Trophoblast cell (in vitro differentiated cells and primary cell): Measurements from ENCODE around the gene COG8.

Source experiments
- DNase-seq, 2 donors: peaks; one replicate each; pipeline ENCODE4 v3.0.0-alpha.2; 2016
- H2AFZ ChIP-seq: 2 replicates; pipeline ENCODE4 v1.6.1; 2013; ENCODE audit warnings: low read length, moderate library complexity, mild to moderate bottlenecking; ENCODE audit not compliant: insufficient read depth, poor library complexity
- H2AK5ac ChIP-seq: 2 replicates; pipeline ENCODE4 v1.6.1; 2013; ENCODE audit warnings: mild to moderate bottlenecking, low read length
- H2BK120ac ChIP-seq: 2 replicates; pipeline ENCODE4 v1.6.1; 2013; ENCODE audit warnings: low read length, mild to moderate bottlenecking, moderate library complexity; ENCODE audit not compliant: insufficient read depth, poor library complexity
- H2BK12ac ChIP-seq: 2 replicates; pipeline ENCODE4 v1.6.1; 2013; ENCODE audit warnings: mild to moderate bottlenecking, low read length, moderate library complexity
- H2BK5ac ChIP-seq: 2 replicates; pipeline ENCODE4 v1.6.1; 2013; ENCODE audit warnings: low read length, low read depth, moderate library complexity, mild to moderate bottlenecking; ENCODE audit not compliant: poor library complexity
- H3K14ac ChIP-seq: 2 replicates; pipeline ENCODE4 v1.6.1; 2013; ENCODE audit warnings: mild to moderate bottlenecking, low read length
- H3K18ac ChIP-seq: 2 replicates; pipeline ENCODE4 v1.6.1; 2013; ENCODE audit warnings: mild to moderate bottlenecking, low read length
- H3K23ac ChIP-seq: 2 replicates; pipeline ENCODE4 v1.6.1; 2013; ENCODE audit warnings: low read length
- H3K27ac ChIP-seq: 2 replicates; pipeline ENCODE4 v1.5.1; 2013; ENCODE audit warnings: low read depth, mild to moderate bottlenecking, inconsistent platforms, low read length, moderate library complexity
- H3K27me3 ChIP-seq: 2 replicates; pipeline ENCODE4 v1.6.1; 2013; ENCODE audit warnings: inconsistent platforms, mild to moderate bottlenecking, low read length, moderate library complexity; ENCODE audit not compliant: insufficient read depth
- H3K36me3 ChIP-seq, 2 experiments: 1 replicate in 1 of 2; 2 replicates in 1 of 2; pipeline ENCODE4 v1.6.1; 2013; ENCODE audit warnings: low read length in 2 of 2, mild to moderate bottlenecking in 2 of 2, moderate library complexity in 1 of 2; ENCODE audit not compliant: insufficient read depth in 2 of 2, control insufficient read depth in 1 of 2
- H3K4ac ChIP-seq: 2 replicates; pipeline ENCODE4 v1.6.1; 2013; ENCODE audit warnings: low read depth, mild to moderate bottlenecking, low read length, moderate library complexity
- H3K4me1 ChIP-seq, 2 experiments: 1 replicate in 1 of 2; 2 replicates in 1 of 2; pipeline ENCODE4 v1.6.1; 2013; ENCODE audit warnings: low read length in 2 of 2, mild to moderate bottlenecking in 2 of 2, moderate library complexity in 1 of 2; ENCODE audit not compliant: insufficient read depth in 2 of 2, control insufficient read depth in 1 of 2
- H3K4me2 ChIP-seq: 2 replicates; pipeline ENCODE4 v1.6.1; 2013; ENCODE audit warnings: inconsistent platforms, mild to moderate bottlenecking, low read length, moderate library complexity
- H3K4me3 ChIP-seq: 2 replicates; pipeline ENCODE4 v1.5.1; 2013; ENCODE audit warnings: mild to moderate bottlenecking, low read depth, low read length, inconsistent platforms
- H3K79me1 ChIP-seq: one replicate; pipeline ENCODE4 v1.6.1; 2013; ENCODE audit warnings: low read length
- H3K79me2 ChIP-seq: 2 replicates; pipeline ENCODE4 v1.6.1; 2013; ENCODE audit warnings: low read length, mild to moderate bottlenecking; ENCODE audit not compliant: control insufficient read depth, insufficient read depth, poor library complexity
- H3K9ac ChIP-seq: 2 replicates; pipeline ENCODE4 v1.6.1; 2013; ENCODE audit warnings: mild to moderate bottlenecking, low read length
- H3K9me3 ChIP-seq: 2 replicates; pipeline ENCODE4 v1.6.1; 2013; ENCODE audit warnings: low read depth, mild to moderate bottlenecking, control low read depth, inconsistent platforms, low read length; ENCODE audit not compliant: insufficient read depth
- H4K12ac ChIP-seq: 2 replicates; pipeline ENCODE4 v1.6.1; 2013; ENCODE audit warnings: low read depth, mild to moderate bottlenecking, low read length, moderate library complexity
- H4K8ac ChIP-seq: 2 replicates; pipeline ENCODE4 v1.6.1; 2013; ENCODE audit warnings: low read depth, mild to moderate bottlenecking, low read length, moderate library complexity
- H4K91ac ChIP-seq: one replicate; pipeline ENCODE4 v1.6.1; 2013; ENCODE audit warnings: low read depth, mild to moderate bottlenecking, low read length, moderate library complexity
- WGBS: extraction: QIAGEN DNeasy Blood & Tissue Kit; methylation state at CpG from one replicate; pipeline ENCODE4 v1.1.7; 2013; ENCODE audit warnings: missing lambda C conversion rate; ENCODE audit not compliant: insufficient read length, insufficient coverage; ENCODE audit errors: extremely low coverage; 5-methylcytosine and 5-hydroxymethylcytosine counted together

The COG8 gene

GRCh38 chr16:69319381-69319780 is 20.0 kb downstream of the COG8 start:
- DNase-seq = no peak
- H2BK5ac ChIP-seq = no peak overlapping the region
- H3K79me1 ChIP-seq = no peaks in the 10 kb centered on the region
- H3K23ac ChIP-seq = no peak overlapping the region
- H3K27me3 ChIP-seq = no peaks in the 10 kb centered on the region
- no CpG with 5 or more reads among the region's 9 CpGs for WGBS
- no peak overlapping the region for H3K4me2 ChIP-seq
- H2BK120ac ChIP-seq = no peak overlapping the region
- H4K12ac ChIP-seq = no peak overlapping the region
- peaks cover 0 to 2% of the 10 kb centered on the region in 2 experiments for H3K4me1 ChIP-seq
- H3K9ac ChIP-seq = no peak overlapping the region
- no peak overlapping the region for H3K27ac ChIP-seq
- no peak overlapping the region for H3K18ac ChIP-seq
- no peaks in the 10 kb centered on the region for H3K9me3 ChIP-seq
- H4K91ac ChIP-seq = no peak overlapping the region
- no peak overlapping the region for H4K8ac ChIP-seq
- H2BK12ac ChIP-seq = no peak overlapping the region
- H3K4me3 ChIP-seq = no peak overlapping the region
- H3K36me3 ChIP-seq = peaks cover 86 to 88% of the 10 kb centered on the region in 2 experiments
- H2AFZ ChIP-seq = no peak overlapping the region
- H3K4ac ChIP-seq = no peak overlapping the region
- H2AK5ac ChIP-seq = no peak overlapping the region
- H3K79me2 ChIP-seq = no peaks in the 10 kb centered on the region
- no peak overlapping the region for H3K14ac ChIP-seq

- no peak for DNase-seq
- no CpG with 5 or more reads among the region's 10 CpGs for WGBS
- no peaks in the 10 kb centered on the region for H3K79me2 ChIP-seq
- no peak overlapping the region for H3K14ac ChIP-seq
- no peaks in the 10 kb centered on the region for H3K9me3 ChIP-seq
- no peak overlapping the region for H2BK5ac ChIP-seq
- no peak overlapping the region for H2AK5ac ChIP-seq
- H3K23ac ChIP-seq = no peak overlapping the region
- no peak overlapping the region for H2BK120ac ChIP-seq
- no peak overlapping the region for H4K12ac ChIP-seq
- H3K4me1 ChIP-seq = no peaks in the 10 kb centered on the region
- no peak overlapping the region for H4K8ac ChIP-seq
- H3K4me3 ChIP-seq = no peak overlapping the region
- no peak overlapping the region for H3K27ac ChIP-seq
- no peak overlapping the region for H3K9ac ChIP-seq
- no peaks in the 10 kb centered on the region for H3K79me1 ChIP-seq
- H2AFZ ChIP-seq = no peak overlapping the region
- peaks cover 84 to 87% of the 10 kb centered on the region in 2 experiments for H3K36me3 ChIP-seq
- H3K18ac ChIP-seq = no peak overlapping the region
- H4K91ac ChIP-seq = no peak overlapping the region
- H3K4ac ChIP-seq = no peak overlapping the region
- H2BK12ac ChIP-seq = no peak overlapping the region
- no peak overlapping the region for H3K4me2 ChIP-seq
- H3K27me3 ChIP-seq = no peaks in the 10 kb centered on the region
These were observed 20.5 kb downstream of the COG8 start for GRCh38 chr16:69318911-69319289.

DNA sequence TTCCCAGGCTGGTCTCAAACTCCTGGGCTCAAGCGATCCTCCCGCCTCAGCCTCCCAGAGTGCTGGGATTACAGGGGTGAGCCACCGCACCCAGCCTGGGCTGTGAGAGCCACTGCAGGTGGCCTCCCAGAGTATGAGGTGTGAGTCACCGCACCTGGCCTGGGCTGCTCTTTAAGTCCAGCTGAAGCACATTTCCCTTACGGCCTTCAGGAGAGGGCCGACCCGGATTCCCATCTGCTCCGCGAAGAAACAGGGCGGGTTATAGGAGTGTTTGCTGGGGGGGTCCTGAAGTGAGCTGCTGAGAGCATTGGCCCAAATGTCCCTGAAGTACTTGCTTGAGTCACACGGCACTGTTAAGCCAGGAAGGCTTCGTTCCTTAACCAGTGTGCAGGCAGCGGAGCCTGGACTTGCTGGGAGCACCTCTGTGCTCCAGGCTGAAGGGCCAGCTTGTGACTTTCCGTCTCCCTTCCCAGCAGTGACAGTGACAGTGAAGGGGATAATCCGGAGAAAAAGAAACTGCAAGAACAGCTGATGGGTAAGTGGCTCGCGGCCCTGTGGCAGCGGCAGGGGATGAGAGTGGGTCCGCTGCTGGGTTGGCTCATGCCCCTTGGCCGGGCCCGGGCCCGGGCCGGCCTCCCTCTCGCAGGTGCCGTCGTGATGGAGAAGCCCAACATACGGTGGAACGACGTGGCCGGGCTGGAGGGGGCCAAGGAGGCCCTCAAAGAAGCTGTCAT is 21.0 kb downstream of the COG8 start:
- no peak overlapping the region for H3K18ac ChIP-seq
- H3K14ac ChIP-seq = no peak overlapping the region
- peaks cover 79 to 82% of the 10 kb centered on the region in 2 experiments for H3K36me3 ChIP-seq
- no peak overlapping the region for H2BK5ac ChIP-seq
- H3K4ac ChIP-seq = no peak overlapping the region
- no peak overlapping the region for H2AFZ ChIP-seq
- no peak overlapping the region for H3K4me2 ChIP-seq
- DNase-seq = peak in 1 of 2 donors; percentile 12
- no peak overlapping the region for H2AK5ac ChIP-seq
- no peaks in the 10 kb centered on the region for H3K27me3 ChIP-seq
- no peaks in the 10 kb centered on the region for H3K9me3 ChIP-seq
- H3K27ac ChIP-seq = no peak overlapping the region
- no peak overlapping the region for H4K8ac ChIP-seq
- H3K79me1 ChIP-seq = no peaks in the 10 kb centered on the region
- H2BK12ac ChIP-seq = no peak overlapping the region
- no peaks in the 10 kb centered on the region for H3K4me1 ChIP-seq
- no CpG with 5 or more reads among the region's 30 CpGs for WGBS
- H4K12ac ChIP-seq = no peak overlapping the region
- H2BK120ac ChIP-seq = no peak overlapping the region
- no peak overlapping the region for H3K4me3 ChIP-seq
- no peak overlapping the region for H4K91ac ChIP-seq
- no peak overlapping the region for H3K9ac ChIP-seq
- no peak overlapping the region for H3K23ac ChIP-seq
- no peaks in the 10 kb centered on the region for H3K79me2 ChIP-seq

DNA sequence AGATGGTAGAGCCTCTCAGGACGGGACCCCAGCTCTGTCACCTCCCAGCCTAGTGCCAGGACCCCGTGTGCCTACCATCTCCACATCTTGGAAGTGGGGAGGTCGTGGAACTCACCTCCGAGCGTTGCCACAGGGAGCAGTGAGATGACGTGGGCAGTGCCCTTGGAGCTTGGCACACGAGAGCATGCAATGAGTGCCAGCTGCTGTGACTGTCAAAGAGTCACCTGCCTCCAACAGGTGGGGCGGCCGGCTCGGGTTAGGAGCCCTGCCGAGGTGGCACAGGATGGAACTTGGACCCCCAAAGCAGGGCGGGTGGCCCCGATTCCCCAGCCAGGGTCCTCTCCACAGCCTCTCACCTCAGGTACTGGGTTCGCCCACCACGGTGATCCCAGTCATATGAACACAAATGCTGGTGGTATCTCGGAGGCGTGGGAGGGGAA is 22.7 kb downstream of the COG8 start:
- no peak overlapping the region for H4K8ac ChIP-seq
- no peak overlapping the region for H3K4ac ChIP-seq
- no peaks in the 10 kb centered on the region for H3K27me3 ChIP-seq

More for the DNA sequence above, 22.7 kb downstream of the COG8 start:
- H3K4me2 ChIP-seq = no peak overlapping the region
- no peak overlapping the region for H3K18ac ChIP-seq
- no peak overlapping the region for H2AK5ac ChIP-seq
- no peak overlapping the region for H4K12ac ChIP-seq
- no peak overlapping the region for H2AFZ ChIP-seq
- WGBS = no CpG with 5 or more reads among the region's 17 CpGs
- H3K23ac ChIP-seq = no peak overlapping the region
- no peak for DNase-seq
- H3K36me3 ChIP-seq = peaks cover 63 to 67% of the 10 kb centered on the region in 2 experiments
- no peak overlapping the region for H2BK5ac ChIP-seq
- no peak overlapping the region for H4K91ac ChIP-seq
- peaks cover 4% of the 10 kb centered on the region for H3K79me2 ChIP-seq
- no peak overlapping the region for H2BK12ac ChIP-seq
- no peaks in the 10 kb centered on the region for H3K79me1 ChIP-seq
- no peak overlapping the region for H3K4me3 ChIP-seq
- no peaks in the 10 kb centered on the region for H3K9me3 ChIP-seq
- no peak overlapping the region for H3K27ac ChIP-seq
- H2BK120ac ChIP-seq = no peak overlapping the region
- peaks cover 3% of the 10 kb centered on the region in 2 experiments for H3K4me1 ChIP-seq
- no peak overlapping the region for H3K14ac ChIP-seq
- no peak overlapping the region for H3K9ac ChIP-seq
